ENCODE data around the gene MEG3.

Gene MEG3

DNA sequence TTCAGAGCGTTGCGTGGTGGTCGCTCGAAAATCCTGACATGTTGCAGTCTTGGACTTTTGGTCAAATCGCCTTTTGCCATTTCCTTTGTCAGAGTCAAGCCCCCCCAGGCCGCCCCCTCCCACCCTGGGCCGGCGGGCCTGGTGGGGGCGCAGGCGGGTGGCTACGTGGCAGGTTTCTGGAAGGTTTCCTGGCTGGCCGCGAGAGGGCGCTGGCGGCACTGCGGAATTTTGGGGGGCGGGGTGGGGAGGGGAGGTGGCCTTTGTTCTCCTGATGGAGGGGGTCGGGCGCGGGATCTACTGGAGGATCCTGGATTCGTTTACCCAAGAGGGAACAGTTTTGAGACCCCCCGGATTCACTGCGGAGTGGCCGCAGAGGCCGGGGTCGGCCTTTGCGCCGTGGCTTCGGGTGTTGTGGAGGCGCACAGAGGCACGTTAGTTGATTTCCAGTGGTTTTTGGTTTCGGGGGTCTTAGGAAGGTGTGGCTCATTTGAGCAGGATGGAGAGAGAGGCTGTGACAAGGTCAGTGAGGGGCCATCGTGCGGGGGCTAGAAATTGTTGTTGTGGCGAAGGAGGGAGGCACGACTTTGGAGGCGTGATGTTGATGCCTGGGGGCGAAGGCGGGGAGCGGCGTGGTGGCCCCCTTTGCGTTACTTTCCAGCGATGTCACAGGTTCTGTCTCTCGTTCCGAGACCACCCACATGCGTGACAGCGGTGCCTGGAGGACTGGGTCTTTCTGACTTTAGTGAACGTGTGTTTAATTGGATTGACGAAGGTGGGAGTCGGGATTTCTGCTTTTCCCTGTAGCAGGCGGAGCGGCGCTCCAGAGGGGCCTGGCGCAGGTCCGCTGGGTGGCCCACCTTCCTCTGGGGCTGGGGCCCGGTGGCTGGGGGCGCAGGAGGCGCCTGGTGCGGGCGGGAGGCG lies 1.4 kb downstream of the MEG3 start:
- no peak for FAIRE-seq
- DNase-seq (ENCODE audit: extremely low spot score, insufficient read length, low read depth) = no peak

DNA sequence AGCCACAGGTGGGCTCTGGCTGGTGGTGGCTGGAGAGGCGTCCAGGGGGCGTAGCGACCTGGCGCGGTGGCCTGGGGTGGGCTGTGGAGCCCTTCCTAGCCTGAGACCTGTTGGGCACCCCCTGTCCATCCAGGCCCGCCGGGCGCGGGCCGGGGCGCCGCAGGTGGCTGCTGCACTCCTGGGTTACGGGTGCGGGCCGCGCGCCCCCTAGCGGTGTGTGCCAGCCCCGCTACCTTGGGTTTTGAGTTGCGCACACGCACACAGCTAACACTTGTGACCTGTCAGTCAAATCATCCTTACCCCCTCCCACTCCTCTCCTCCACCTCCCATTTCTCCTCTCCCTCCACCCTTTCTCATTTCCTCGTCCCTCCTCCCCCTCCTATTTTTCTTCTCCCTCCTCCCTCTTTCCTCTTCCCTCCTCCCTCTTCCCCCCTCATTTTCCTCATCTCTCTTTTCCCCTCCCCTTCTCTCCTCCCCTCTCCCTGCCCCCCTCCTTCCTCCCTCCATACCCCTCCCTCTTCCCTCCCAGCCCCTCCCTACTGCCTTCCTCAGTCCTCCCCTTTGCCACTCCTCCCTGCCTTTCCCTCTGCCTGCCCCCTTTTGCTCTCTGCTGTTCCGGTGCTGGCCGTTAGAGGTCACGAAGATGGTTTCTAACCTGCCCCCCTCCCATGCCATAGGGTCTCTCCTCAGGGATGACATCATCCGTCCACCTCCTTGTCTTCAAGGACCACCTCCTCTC lies 2.3 kb downstream of the MEG3 start:
- FAIRE-seq (no peak), DNase-seq (ENCODE audit: extremely low spot score, insufficient read length, low read depth) (no peak)

GRCh38 chr14:100830681-100831080 lies 4.8 kb downstream of the MEG3 start:
- DNase-seq (ENCODE audit: extremely low spot score, insufficient read length, low read depth) (no peak), FAIRE-seq (no peak)

DNA sequence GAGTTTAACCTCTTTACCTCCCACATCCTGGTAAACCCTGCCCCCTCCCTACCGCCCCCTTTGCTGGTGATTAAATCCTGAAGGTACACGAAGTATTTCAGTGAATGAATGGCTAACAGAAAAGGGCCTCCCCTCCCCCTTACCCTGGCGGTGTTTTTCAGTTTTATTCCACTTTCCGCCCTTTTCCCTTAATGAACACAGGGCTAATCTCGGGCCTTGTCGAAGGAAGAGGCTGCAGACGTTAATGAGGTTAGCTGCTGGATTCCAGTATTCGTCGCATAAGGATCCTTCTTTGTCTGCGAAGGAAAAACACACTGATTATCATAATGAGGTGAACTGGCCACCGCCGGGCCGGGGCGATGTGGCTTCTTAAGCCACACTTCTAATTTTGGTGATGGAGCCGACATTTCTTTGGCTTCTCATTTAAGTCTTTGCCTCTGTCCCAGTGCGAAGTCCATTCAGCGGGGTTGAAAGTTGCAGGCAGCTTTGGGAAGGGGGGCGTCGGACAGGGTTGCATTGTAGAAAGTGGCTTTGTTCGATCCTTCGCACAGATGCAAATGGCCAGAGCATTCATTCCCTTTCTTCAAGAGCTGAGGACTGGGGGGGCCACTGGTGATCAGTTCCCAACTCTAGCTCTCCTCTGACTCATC lies 6.5 kb downstream of the MEG3 start:
- no peak for FAIRE-seq

DNA sequence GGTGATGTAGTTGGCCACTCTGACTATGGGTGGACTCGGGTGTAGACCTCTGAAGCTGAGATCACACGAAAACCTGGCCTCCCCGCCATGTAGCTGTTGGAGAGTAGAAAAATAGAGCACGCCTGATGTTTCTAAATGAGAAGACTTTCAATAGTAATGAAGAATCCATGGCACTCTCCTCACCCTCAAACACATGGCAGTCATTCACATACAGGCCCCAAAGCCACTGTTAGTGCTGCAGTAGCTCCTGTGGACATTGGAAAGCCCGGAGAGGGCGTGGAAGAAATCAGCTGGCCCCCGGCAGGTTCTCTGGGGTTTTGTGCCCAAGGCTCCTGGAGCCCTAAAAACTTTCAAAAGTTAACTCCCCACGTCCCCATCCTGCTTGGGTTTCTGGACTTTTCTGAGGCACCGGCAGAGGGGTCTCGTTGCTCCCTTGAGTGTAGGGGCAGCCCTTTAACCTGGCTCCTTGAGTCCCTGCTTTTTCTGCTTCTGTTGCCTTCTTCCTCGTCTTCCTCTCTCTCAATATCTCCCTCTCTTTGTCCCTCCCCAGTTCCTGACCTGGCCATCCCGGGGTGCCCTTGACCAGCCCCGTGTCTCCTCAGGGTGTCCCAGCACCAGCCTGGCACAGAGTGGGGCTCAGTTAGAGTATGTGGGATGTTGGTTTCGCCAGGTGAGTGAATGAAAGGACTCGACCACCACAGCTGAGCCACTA lies 8.3 kb downstream of the MEG3 start:
- DNase-seq (ENCODE audit: extremely low spot score, insufficient read length, low read depth) (no peak), FAIRE-seq (no peak)

More for the DNA sequence above, 6.5 kb downstream of the MEG3 start:
- no peak for DNase-seq (ENCODE audit: extremely low spot score, insufficient read length, low read depth)

DNA sequence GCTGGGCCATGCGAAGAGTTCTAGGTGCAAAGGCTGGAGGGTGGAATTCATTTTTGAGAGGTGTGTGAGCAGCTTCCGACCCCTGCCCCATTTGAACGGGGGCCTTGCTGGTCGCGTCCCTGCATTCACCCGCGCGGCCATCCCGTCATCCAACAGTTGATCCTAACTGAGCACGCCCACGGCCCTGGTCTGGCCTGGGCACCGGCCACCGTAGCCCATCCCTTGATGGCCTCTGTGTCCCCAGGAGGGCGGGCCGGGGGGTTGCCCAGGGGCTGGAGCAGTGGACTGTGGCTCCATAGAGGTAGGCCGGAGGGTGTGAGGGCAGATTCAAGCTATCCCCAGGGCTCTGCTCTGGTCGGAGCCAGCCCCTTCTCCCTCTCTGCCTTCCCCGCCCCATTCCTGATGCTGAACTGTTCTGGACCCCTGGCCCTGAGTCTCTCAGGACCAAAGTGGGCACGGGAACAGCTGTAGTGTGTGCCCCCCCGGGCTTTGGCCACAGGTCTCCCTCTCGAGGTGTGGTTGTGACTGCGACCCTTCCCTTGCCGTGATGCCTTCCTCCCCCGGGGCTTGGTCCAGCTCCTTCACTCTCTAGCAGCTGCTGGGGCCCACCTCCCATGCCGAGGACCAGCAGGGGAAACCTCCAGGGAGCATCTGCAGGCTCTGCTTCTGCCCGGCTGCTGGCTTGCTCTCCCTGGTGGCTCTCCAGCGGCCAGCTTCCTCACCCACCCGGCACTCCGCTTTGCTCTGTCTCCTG lies 9.1 kb downstream of the MEG3 start:
- no peak for FAIRE-seq
- DNase-seq (ENCODE audit: extremely low spot score, insufficient read length, low read depth) = no peak

DNA sequence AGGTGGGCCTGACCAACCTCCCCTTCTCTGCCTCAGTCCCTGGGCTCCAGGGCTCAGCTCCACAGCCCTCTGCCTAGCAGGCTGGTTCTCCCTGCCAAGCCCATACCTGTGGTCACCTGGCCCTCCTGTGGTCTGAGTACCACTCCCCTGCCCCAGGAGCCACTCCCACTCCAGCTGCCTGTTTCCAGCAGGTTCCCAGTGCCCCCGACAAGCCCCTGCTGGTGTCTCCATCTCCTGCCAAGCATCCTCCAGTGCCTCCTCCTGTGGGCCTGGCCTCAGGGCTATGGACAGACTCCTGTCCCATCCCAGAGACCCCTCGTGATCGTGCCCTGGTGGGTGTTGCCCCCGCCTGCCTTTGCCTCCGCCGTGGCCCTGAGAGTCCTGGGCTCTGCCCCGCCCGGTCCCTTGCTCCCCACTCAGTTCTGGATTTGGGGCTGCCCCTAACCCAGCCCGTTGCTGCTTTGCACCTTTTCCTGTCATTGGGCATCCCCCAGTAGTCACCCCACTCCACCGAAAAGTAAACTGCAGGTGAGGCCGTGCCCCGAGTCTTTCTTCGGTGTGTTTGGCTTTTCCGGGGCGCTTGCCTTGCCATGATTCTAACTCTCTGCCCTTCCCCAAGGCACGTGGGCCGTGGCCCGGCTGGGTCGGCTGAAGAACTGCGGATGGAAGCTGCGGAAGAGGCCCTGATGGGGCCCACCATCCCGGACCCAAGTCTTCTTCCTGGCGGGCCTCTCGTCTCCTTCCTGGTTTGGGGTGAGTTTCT lies 9.8 kb downstream of the MEG3 start:
- DNase-seq (ENCODE audit: extremely low spot score, insufficient read length, low read depth) (no peak), FAIRE-seq (no peak)

DNA sequence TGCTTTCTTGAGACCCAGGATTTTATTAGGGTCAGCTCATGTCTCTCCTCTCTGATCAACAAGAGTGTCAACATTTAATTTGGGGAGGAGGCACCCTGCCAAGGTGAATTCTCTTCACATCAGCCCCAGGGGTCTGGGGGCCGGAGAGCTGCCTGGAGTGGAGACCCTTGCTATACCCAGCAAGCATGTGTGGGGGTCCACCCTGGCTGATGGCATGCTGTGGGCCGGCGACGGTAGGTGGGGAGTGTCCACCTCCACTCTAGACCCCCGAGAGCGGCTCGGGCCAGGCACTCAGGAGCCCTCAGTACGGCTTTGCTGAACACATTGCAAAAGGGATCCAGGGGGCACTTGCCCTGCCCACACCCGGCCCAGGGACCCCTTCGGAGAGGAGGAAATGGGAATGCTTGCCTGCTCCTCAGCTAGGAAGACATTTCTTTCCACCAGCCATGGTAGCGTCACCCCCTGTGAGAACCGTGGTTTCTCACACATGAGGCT lies 10.4 kb downstream of the MEG3 start:
- FAIRE-seq (no peak), DNase-seq (ENCODE audit: extremely low spot score, insufficient read length, low read depth) (no peak)

- DNase-seq (ENCODE audit: extremely low spot score, insufficient read length, low read depth) (no peak), FAIRE-seq (no peak)
Observed at GRCh38 chr14:100836941-100837804, 11.3 kb downstream of the MEG3 start.

GRCh38 chr14:100837805-100838350 lies 12.0 kb downstream of the MEG3 start:
- no peak for DNase-seq (ENCODE audit: extremely low spot score, insufficient read length, low read depth)

GRCh38 chr14:100838493-100839314 lies 12.8 kb downstream of the MEG3 start:
- FAIRE-seq = no peak
- no peak for DNase-seq (ENCODE audit: extremely low spot score, insufficient read length, low read depth)

More at GRCh38 chr14:100837805-100838350, 12.0 kb downstream of the MEG3 start:
- FAIRE-seq = no peak

- FAIRE-seq (no peak), DNase-seq (ENCODE audit: extremely low spot score, insufficient read length, low read depth) (no peak)
Observed at GRCh38 chr14:100839315-100839585, 13.3 kb downstream of the MEG3 start.

- no peak for DNase-seq (ENCODE audit: extremely low spot score, insufficient read length, low read depth)
- FAIRE-seq = no peak
Observed at GRCh38 chr14:100839681-100840111, 13.8 kb downstream of the MEG3 start.

DNA sequence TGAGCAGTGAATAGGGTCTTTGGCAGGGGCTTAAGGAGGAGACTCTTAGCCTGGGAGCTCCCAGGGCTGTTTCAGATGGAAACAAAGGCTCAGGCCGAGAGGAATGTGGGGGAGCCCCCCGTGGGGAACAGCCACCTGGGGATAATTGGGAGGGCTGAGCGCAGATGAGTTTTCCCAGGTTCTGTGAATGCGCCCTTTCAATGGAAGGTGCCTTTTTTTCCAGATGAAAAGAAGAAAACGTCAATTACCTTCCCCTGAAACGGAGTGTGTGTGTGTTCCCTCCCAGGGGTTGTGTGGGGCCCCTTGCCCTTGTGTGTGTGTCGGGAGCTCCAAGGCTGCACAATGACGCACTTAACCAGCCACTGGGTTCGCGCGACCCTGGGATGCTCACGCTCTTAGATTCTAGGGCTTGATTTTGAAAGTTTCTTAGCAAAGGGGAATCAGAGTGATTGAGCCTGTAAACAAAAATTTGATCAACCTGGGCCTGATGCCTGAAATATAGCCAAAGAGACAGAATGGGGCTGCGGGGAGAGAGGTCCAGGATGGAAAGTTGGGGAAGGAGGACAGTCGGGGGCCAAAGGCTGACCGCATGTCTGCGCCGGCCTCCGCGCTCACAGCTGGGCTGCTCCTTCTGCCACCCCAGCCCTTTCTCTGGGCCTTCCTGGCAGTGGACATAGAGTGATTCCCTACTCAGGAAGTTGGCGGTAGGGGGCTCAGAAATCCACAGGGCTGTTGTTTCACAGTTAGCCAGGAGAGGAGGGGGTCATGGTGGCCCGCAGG lies 14.6 kb downstream of the MEG3 start:
- FAIRE-seq (no peak), DNase-seq (ENCODE audit: extremely low spot score, insufficient read length, low read depth) (no peak)

- no peak for FAIRE-seq
- no peak for DNase-seq (ENCODE audit: extremely low spot score, insufficient read length, low read depth)
Observed at GRCh38 chr14:100841066-100841760, 15.3 kb downstream of the MEG3 start.

Measured in GM18507 (cell line).